A375 (cell line): ENCODE data around the gene C20orf202. TPM values are rescaled to one million over a fixed set of nuclear protein-coding genes. Genes with fewer than 3 reads are reported as not detected.

Experiments used
- total RNA-seq: library from RNA; depleted of rRNA; stranded (reverse); fragments of >200 nt; shearing (Covaris generic); gene quantifications from 2 replicates; pipeline ENCODE4 v1.2.3, GENCODE V29; 2014; rRNA removed

C20orf202 gene
- not detected in 2 replicates for total RNA-seq

DNA sequence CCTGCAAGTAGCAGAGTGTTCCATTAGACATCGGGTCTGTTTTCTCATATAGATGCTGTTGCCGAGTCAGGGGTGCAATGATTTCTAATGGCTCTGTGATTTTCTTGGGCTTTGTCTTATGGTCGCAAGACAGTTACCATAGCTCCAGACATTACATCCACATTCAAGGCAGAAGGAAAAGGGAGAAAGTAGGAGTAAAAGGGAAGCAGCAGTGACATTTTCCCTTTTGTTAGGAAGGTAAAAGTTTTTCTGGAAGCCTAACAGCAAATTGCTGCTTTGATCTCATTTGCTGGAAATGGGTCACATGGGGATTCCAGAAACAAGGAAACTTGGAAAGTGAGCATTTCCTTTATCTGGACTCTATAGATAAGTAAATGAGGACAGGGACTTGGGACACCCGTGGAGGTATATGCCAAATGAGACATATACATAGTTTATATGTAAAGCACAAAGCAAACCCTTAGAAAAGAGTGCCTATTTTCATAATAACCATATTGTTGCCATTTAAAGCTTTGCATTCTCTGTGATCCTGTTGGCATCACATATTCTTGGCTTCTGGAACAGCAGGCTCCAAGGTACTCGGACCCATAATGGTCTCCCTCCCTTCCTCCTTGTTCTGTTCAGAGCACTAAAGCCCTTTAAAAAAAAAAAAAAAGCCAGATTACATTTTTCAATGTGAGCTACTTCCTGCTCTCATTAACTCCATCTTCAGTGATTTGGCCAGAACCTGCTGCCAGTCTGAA is at the start of gene C20orf202:
C20orf202 (plus strand) TSS at position 693 of the 743 bp plus-strand sequence. CDS start 132 bp downstream, outside the sequence.

DNA sequence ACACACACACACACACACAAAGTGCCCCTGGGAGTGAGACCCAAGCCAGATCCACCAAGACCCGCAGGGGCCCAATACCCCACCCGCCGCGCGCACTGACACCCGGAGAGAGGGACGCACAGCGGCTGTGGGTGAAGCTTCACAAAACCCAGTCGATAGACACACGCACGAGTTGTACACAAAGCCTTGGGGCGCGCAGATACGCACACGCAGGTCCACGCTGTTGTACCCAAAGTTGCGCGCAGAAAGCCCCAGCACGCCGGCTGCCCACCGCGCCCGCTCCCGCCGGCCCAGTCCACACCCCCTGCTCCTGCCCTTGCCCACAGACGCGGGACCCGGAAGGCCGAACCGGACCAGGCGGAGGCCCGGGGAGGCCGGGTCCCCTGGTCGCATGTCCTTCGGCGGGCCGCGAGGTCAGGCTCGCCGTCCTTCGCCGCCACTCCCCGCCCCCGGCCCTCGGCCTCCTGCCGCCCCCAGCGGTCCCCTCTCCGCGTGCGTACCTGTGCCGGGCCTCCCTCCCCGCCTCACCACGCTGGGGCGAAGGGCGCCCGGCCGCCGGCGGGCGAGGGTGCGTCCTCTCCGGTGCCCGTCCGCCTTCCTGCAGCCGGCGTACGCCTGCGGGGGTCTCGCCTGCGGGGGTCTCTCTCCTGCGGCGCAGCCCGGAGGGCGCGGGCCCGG is 18.5 kb upstream of the C20orf202 start, which contains the start of gene TMEM74B:
TMEM74B (minus strand) TSS at position 344 of the 678 bp plus-strand sequence. CDS start 1,180 bp downstream, outside the sequence.

DNA sequence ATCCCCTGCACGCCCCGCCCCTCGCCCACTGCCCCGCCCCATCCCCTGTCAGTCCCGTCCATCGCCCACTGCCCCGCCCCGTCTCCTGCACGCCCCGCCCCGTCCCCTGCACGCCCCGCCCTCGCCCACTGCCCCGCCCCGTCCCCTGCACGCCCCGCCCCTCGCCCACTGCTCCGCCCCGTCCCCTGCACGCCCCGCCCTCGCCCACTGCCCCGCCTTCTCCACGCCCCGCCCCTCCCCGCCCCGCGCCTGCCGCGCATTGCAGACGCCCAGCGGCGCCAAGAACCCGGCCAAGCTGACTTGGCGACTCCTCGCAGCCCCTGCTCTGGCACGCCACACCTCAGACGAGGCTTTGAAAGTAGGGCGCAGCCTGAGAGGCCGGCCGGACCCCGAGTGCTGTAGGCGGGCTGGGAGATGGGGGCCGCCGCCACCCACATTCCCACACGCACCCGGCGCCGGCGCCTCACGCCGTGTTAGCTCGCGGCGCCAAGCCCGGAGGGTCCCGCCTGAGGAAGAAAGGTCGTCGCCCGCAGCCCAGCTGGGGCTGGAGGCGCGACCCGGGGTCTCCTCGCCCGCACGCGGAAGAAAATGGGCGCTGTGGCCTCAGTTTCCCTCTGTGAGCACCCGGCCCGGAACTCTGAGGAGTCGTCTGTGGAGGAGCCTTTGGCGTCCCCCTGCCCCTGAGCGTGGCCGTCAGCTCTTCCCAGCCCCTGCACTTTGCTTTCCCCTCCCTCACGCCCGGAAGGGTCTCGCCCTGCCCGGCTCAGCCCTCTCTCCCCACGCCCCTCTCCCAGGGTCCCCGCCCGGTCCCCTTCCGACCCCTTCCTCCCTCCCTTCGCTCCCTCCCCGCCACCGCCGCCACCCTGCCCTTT is 22.8 kb downstream of the C20orf202 start, which contains the start of gene RAD21L1:
RAD21L1 (plus strand) TSS at position 262 of the 872 bp plus-strand sequence. CDS start 2,410 bp downstream, outside the sequence.

Other genes with a start within 250 kb of the C20orf202 start
- not detected in 2 replicates for gene RSPO4, start 201.1 kb upstream of the C20orf202 start, total RNA-seq
- 36.2 and 37.6 TPM in 2 replicates for gene PSMF1, start 84.9 kb upstream of the C20orf202 start, total RNA-seq
- gene TMEM74B, start 18.5 kb upstream of the C20orf202 start, total RNA-seq, result 0.37 TPM in 1 of 2 replicates, not detected in the other
- gene RAD21L1, start 22.6 kb downstream of the C20orf202 start, total RNA-seq, result not detected in 2 replicates
- 4.3 and 5.6 TPM in 2 replicates for gene SNPH, start 62.8 kb downstream of the C20orf202 start, total RNA-seq
- gene SDCBP2, start 125.7 kb downstream of the C20orf202 start, total RNA-seq, result 1.6 and 1.7 TPM in 2 replicates
- 93.5 and 107 TPM in 2 replicates for gene FKBP1A, start 189.6 kb downstream of the C20orf202 start, total RNA-seq